ENCODE results near the gene EARS2.
"Not testable (repeated sequence)": the region's sequence is repeated elsewhere in the genome, so short reads cannot be mapped to it uniquely, and the experiment has no call there.

The EARS2 gene

GRCh38 chr16:23504453-23505179, 52.5 kb downstream of the EARS2 start:
- DNase-seq = peak; percentile 82

GRCh38 chr16:23504076-23504452, 53.1 kb downstream of the EARS2 start:
- no peak for DNase-seq

GRCh38 chr16:23502466-23502865, 54.7 kb downstream of the EARS2 start:
- DNase-seq = no peak

GRCh38 chr16:23501291-23501690, 55.9 kb downstream of the EARS2 start:
- no peak for DNase-seq

GRCh38 chr16:23500862-23501225, 56.3 kb downstream of the EARS2 start:
- no peak for DNase-seq

GRCh38 chr16:23500212-23500861, 56.8 kb downstream of the EARS2 start:
- no peak for DNase-seq

- no peak for DNase-seq
Measured at GRCh38 chr16:23499801-23500200, 57.3 kb downstream of the EARS2 start.

GRCh38 chr16:23498863-23499262, 58.3 kb downstream of the EARS2 start:
- no peak for DNase-seq

- DNase-seq = no peak
Measured at GRCh38 chr16:23497543-23497868, 59.6 kb downstream of the EARS2 start.

- no peak for DNase-seq
Measured at GRCh38 chr16:23496821-23497542, 60.2 kb downstream of the EARS2 start.

- DNase-seq = no peak
Measured at GRCh38 chr16:23495671-23496070, 61.5 kb downstream of the EARS2 start.

GRCh38 chr16:23494188-23494587, 63.0 kb downstream of the EARS2 start:
- DNase-seq = no peak

GRCh38 chr16:23491490-23492391, 65.4 kb downstream of the EARS2 start:
- DNase-seq = no peak

GRCh38 chr16:23486480-23486879, 70.7 kb downstream of the EARS2 start:
- DNase-seq = no peak

- no peak for DNase-seq
Measured at GRCh38 chr16:23485841-23486240, 71.3 kb downstream of the EARS2 start.

- DNase-seq = no peak
Measured at GRCh38 chr16:23485257-23485614, 71.9 kb downstream of the EARS2 start.

- DNase-seq = no peak
Measured at GRCh38 chr16:23484510-23485256, 72.5 kb downstream of the EARS2 start.

GRCh38 chr16:23483492-23483891, 73.7 kb downstream of the EARS2 start:
- DNase-seq = not testable (repeated sequence)

- DNase-seq = peak; percentile 36
Measured at GRCh38 chr16:23482778-23483177, 74.4 kb downstream of the EARS2 start.

- DNase-seq = no peak
Measured at GRCh38 chr16:23480257-23480656, 76.9 kb downstream of the EARS2 start.

GRCh38 chr16:23479138-23479537, 78.0 kb downstream of the EARS2 start:
- DNase-seq = no peak

GRCh38 chr16:23478566-23478965, 78.6 kb downstream of the EARS2 start:
- no peak for DNase-seq

- no peak for DNase-seq
Measured at GRCh38 chr16:23476289-23476688, 80.9 kb downstream of the EARS2 start.

Data from activated naive CD4-positive, alpha-beta T cell treated with Interleukin-2 at 50 U/mL for 16 hours (primary cell).